Pancreas (tissue), 10 donors: ENCODE data around the gene C1QL1. TPM values are rescaled to one million over a fixed set of nuclear protein-coding genes. Genes with fewer than 3 reads are reported as not detected.
A peak's percentile ranks its signal among the peaks of the same experiment; 100 is the strongest.

Experiments used
- ATAC-seq, 4 donors: fragments of 200-7000 bp; cut with Tn5 transposase; one replicate each; pipeline versions ENCODE4 v1.8.0 to v1.9.1; 2020; ENCODE audit warnings: mild to moderate bottlenecking in 4 of 4, moderate library complexity in 4 of 4
- DNase-seq, 6 donors: peaks; one replicate each; pipeline ENCODE4 v3.0.0-alpha.2; 2020
- FAIRE-seq: peaks from 2 replicates; lab custom pipeline; 2012; peaks lifted over from hg19 to GRCh38; lab: Jason Lieb, UNC
- H3K27ac ChIP-seq, 4 donors: fragments of 200-600 bp; sonication (generic); 1 replicate in 3 of 4; 2 replicates in 1 of 4; pipeline versions ENCODE4 v1.5.0 to v1.8.0; 2020
- H3K27me3 ChIP-seq, 4 donors: fragments of 200-600 bp; one replicate each; pipeline ENCODE4 v1.8.0; 2021
- H3K36me3 ChIP-seq, 3 donors: fragments of 200-600 bp; sonication (generic) in 1 of 3; one replicate each; pipeline versions ENCODE4 v1.5.0 to v1.8.0; 2020 to 2021
- H3K4me1 ChIP-seq, 3 donors: fragments of 200-600 bp; one replicate each; pipeline ENCODE4 v1.8.0; 2021
- H3K4me3 ChIP-seq, 4 donors: fragments of 200-600 bp; sonication (generic) in 2 of 4; one replicate each; pipeline versions ENCODE4 v1.5.0 to v1.8.0; 2020 to 2021
- H3K9me3 ChIP-seq, 4 donors: fragments of 200-600 bp; one replicate each; pipeline ENCODE4 v1.8.0; 2021
- CTCF ChIP-seq, 4 donors: fragments of 200-600 bp; sonication (generic) in 3 of 4; IDR thresholded peaks; one replicate each; pipeline versions ENCODE4 v1.5.0 to v1.8.0; 2021; ENCODE audit warnings: antibody characterized with exemption in 4 of 4
- WGBS, 2 donors: extraction: QIAGEN DNeasy Blood & Tissue Kit; methylation state at CpG; one replicate each; pipeline ENCODE4 v1.1.7; 2013; 5-methylcytosine and 5-hydroxymethylcytosine counted together
- intact Hi-C, 3 donors: fragments of 100-400 bp; cut with DNase I; formaldehyde crosslinking; loops; one replicate each; pipeline versions ENCODE4 v1.11.1 to v1.14.2; 2022
- polyA plus RNA-seq, 2 donors: library from polyadenylated mRNA; stranded (reverse); fragments of 200-250 nt; gene quantifications; one replicate each; pipeline ENCODE4 v1.2.3, GENCODE V29; 2013
- total RNA-seq, 6 donors: library from RNA; stranded (reverse); fragmentation: NEBNext Ultra II Directional in 4 of 6; extraction: Animal tissue kit (Norgen Biotek cat#: 25700) in 4 of 6; gene quantifications; one replicate each; pipeline versions ENCODE4 v1.2.1 to v1.2.4, GENCODE V29; 2021 to 2023
- donor health status: healthy with polysubstance abuse.
- donor health status: DM: no; HTN: no; CAD: no; lungs with moderate emphysema.
- donor health status: DM: no; HTN: no; CAD: no.
- donor health status: control.
- donor health status: control.
- donor health status: Bipolar disorder and iron deficiency.
- donor health status: DM: yes; HTN: yes; CAD: no.
- donor health status: DM: no; HTN: no; CAD: no.
- donor health status: DM: no; HTN: no; CAD: no.
- donor health status: DM: yes; HTN: yes; CAD: no.

C1QL1 gene
- total and polyA plus RNA-seq, 8 donors: 0.92 to 29.3 (median 3.5) TPM

- H3K9me3 ChIP-seq: no peaks in the 10 kb centered on the region
- no peak for TF ChIP-seq CTCF (IDR thresholded peaks at IDR 0.05)
- no peaks in the 10 kb centered on the region for H3K27me3 ChIP-seq
- WGBS, 2 donors: 90 to 93% methylated on average over 3 of the region's 3 CpGs
- no peaks in the 10 kb centered on the region for H3K4me1 ChIP-seq
- H3K27ac ChIP-seq: peak overlapping the region in 2 of 4 donors; percentile 42 to 68
- DNase-seq: no peak
- intact Hi-C loops: no loop called here
- no peak for FAIRE-seq
- H3K36me3 ChIP-seq: no peaks in the 10 kb centered on the region
- no peak for ATAC-seq
- no peak overlapping the region for H3K4me3 ChIP-seq
Observed at GRCh38 chr17:44982113-44982702, 14.1 kb upstream of the C1QL1 start.

- DNase-seq (no peak), FAIRE-seq (no peak), ATAC-seq (peak; percentile 55 to 77 (median 74))
- Histone ChIP-seq H3K27me3 (no peaks in the 10 kb centered on the region), H3K4me1 (no peaks in the 10 kb centered on the region), H3K27ac (peak overlapping the region in 3 of 4 donors; percentile 28 to 68 (median 42)), H3K4me3 (no peak overlapping the region), H3K9me3 (no peaks in the 10 kb centered on the region), H3K36me3 (no peaks in the 10 kb centered on the region)
- 11 to 14% methylated on average over 12 of the region's 12 CpGs for WGBS, 2 donors
- intact Hi-C loops: no loop called here
- no peak for TF ChIP-seq CTCF (IDR thresholded peaks at IDR 0.05)
Observed at GRCh38 chr17:44981221-44981968, 13.3 kb upstream of the C1QL1 start.

GRCh38 chr17:44979426-44979995, 11.4 kb upstream of the C1QL1 start:
- Histone ChIP-seq H3K4me3 (no peak overlapping the region), H3K9me3 (no peaks in the 10 kb centered on the region), H3K27me3 (no peaks in the 10 kb centered on the region), H3K27ac (no peak overlapping the region), H3K4me1 (no peaks in the 10 kb centered on the region), H3K36me3 (no peaks in the 10 kb centered on the region)
- FAIRE-seq (no peak), ATAC-seq (peak in 2 of 4 donors; percentile 18 to 34), DNase-seq (no peak)
- no peak for TF ChIP-seq CTCF (IDR thresholded peaks at IDR 0.05)
- 37 to 54% methylated on average over 9 of the region's 9 CpGs for WGBS, 2 donors
- intact Hi-C loops: no loop called here

- FAIRE-seq: no peak
- 71 to 81% methylated on average over 5 of the region's 5 CpGs for WGBS, 2 donors
Observed at GRCh38 chr17:44978807-44979206, 10.7 kb upstream of the C1QL1 start.

More at GRCh38 chr17:44978807-44979206, 10.7 kb upstream of the C1QL1 start:
- ATAC-seq (no peak), DNase-seq (no peak)
- H3K4me3 ChIP-seq: no peak overlapping the region
- H3K9me3 ChIP-seq: no peaks in the 10 kb centered on the region
- H3K4me1 ChIP-seq: no peaks in the 10 kb centered on the region
- H3K36me3 ChIP-seq: no peaks in the 10 kb centered on the region
- intact Hi-C loops: no loop called here
- no peak for TF ChIP-seq CTCF (IDR thresholded peaks at IDR 0.05)
- H3K27ac ChIP-seq: no peak overlapping the region
- H3K27me3 ChIP-seq: no peaks in the 10 kb centered on the region
